RWPE2 (cell line): ENCODE measurements around the gene TBC1D32.

Source experiments
- ATAC-seq: fragments of 200-7000 bp; cut with Tn5 transposase; 3 replicates; pipeline ENCODE4 v1.9.1; 2021; ENCODE audit warnings: low read depth
- DNase-seq: peaks from one replicate; pipeline ENCODE4 v3.0.0-alpha.2; 2020; ENCODE audit warnings: low spot score
- H3K27ac ChIP-seq: fragments of 450-650 bp; 2 replicates; pipeline ENCODE4 v1.5.1; 2017; ENCODE audit warnings: mild to moderate bottlenecking; ENCODE audit not compliant: poor library complexity, severe bottlenecking
- H3K27me3 ChIP-seq: fragments of 250-450 bp; sonication (Bioruptor Pico); 2 replicates; pipeline ENCODE4 v1.5.1; 2021; ENCODE audit warnings: mild to moderate bottlenecking, moderate library complexity; ENCODE audit not compliant: insufficient read depth, poor library complexity, severe bottlenecking
- H3K36me3 ChIP-seq: fragments of 250-450 bp; sonication (Bioruptor Pico); 2 replicates; pipeline ENCODE4 v1.5.1; 2020; ENCODE audit warnings: low read depth, mild to moderate bottlenecking, moderate library complexity
- H3K4me1 ChIP-seq: fragments of 250-450 bp; sonication (Bioruptor Pico); 2 replicates; pipeline ENCODE4 v1.5.1; 2021; ENCODE audit warnings: mild to moderate bottlenecking, moderate library complexity; ENCODE audit not compliant: insufficient read depth, poor library complexity, severe bottlenecking
- H3K4me3 ChIP-seq: fragments of 250-450 bp; sonication (Bioruptor Pico); 2 replicates; pipeline ENCODE4 v1.5.1; 2021; ENCODE audit warnings: mild to moderate bottlenecking, moderate library complexity; ENCODE audit not compliant: severe bottlenecking
- H3K9me3 ChIP-seq: fragments of 250-450 bp; sonication (Bioruptor Pico); 2 replicates; pipeline ENCODE4 v1.5.1; 2021; ENCODE audit warnings: mild to moderate bottlenecking, moderate library complexity; ENCODE audit not compliant: severe bottlenecking
- CTCF ChIP-seq: fragments of 450-650 bp; IDR thresholded peaks from one replicate; pipeline ENCODE4 v1.5.1; 2017; ENCODE audit warnings: mild to moderate bottlenecking, moderate library complexity; ENCODE audit not compliant: poor library complexity, severe bottlenecking

TBC1D32 gene

DNA sequence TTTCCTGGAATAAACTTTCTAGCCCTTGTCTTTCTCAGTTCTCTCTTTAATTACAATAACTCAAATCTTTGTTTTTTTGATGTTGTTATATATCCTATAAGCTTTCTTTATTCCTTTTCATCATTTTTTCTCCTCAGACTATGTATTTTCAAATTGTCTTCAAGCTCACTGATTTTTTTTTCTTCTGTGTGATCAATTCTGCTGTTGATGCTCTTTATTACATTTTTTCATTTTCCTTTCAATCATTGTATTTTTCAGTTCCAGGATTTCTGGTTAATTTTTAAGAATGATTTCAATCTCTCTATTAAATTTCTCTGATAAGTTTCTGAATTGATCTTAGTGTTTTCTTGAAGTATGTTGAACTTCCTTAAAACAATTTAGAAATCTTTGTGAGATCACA is 209.7 kb downstream of the TBC1D32 start:
- no peak for DNase-seq
- H3K27ac ChIP-seq = no peak overlapping the region
- no peak overlapping the region for H3K4me3 ChIP-seq
- no peak for TF ChIP-seq CTCF
- no peaks in the 10 kb centered on the region for H3K27me3 ChIP-seq
- no peak for ATAC-seq
- peaks cover 4% of the 10 kb centered on the region for H3K36me3 ChIP-seq
- H3K9me3 ChIP-seq = peaks cover 2% of the 10 kb centered on the region
- no peaks in the 10 kb centered on the region for H3K4me1 ChIP-seq

- no peaks in the 10 kb centered on the region for H3K4me1 ChIP-seq
- ATAC-seq = no peak
- no peak overlapping the region for H3K4me3 ChIP-seq
- no peak overlapping the region for H3K27ac ChIP-seq
- TF ChIP-seq CTCF = no peak
- DNase-seq = no peak
- no peaks in the 10 kb centered on the region for H3K27me3 ChIP-seq
- H3K9me3 ChIP-seq = no peaks in the 10 kb centered on the region
- H3K36me3 ChIP-seq = no peaks in the 10 kb centered on the region
These were observed 221.9 kb downstream of the TBC1D32 start for GRCh38 chr6:121112356-121112755.

DNA sequence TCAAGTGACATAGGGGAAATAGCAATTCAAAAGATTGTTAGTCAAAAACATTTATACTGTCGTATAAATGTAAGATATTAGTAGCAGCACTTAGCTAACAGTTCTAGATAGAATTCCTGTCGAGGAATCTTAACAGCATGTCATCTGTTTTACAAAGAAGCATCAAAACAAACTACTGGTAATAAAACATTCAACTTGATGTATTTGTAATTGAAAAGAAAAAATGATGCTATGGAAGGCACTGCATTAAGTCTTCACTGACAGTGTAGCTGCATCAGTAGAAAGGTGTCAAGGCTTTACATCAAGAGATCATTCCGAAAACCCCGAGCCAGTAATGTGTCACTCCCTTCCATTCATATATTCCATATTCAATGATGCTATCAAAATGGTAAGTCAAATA is 223.5 kb downstream of the TBC1D32 start:
- ATAC-seq = no peak
- no peak overlapping the region for H3K27ac ChIP-seq
- TF ChIP-seq CTCF = no peak
- no peaks in the 10 kb centered on the region for H3K4me1 ChIP-seq
- DNase-seq = no peak
- no peaks in the 10 kb centered on the region for H3K9me3 ChIP-seq
- H3K4me3 ChIP-seq = no peak overlapping the region
- no peaks in the 10 kb centered on the region for H3K36me3 ChIP-seq
- H3K27me3 ChIP-seq = no peaks in the 10 kb centered on the region

DNA sequence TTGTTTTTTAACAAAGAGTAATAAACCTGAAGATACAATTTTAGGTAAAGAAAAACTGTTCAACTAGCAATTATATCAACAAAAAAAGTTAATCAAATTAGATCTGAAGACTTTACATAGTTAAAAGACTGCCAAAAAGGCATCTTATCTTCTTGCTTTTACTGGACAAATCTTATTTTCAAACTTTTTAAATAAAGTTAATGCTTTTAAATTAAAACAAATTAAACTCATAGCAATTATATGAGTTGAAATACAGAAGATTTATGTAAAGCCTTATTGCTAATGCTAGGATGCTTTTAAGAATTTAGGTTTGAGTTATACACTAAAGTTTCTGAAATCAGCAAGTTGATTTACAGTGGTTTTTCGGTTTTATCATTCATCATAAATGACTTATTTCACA is 227.3 kb downstream of the TBC1D32 start:
- H3K36me3 ChIP-seq = peaks cover 2% of the 10 kb centered on the region; the same call in 1 of the 2 replicates
- H3K27me3 ChIP-seq = no peaks in the 10 kb centered on the region
- H3K4me3 ChIP-seq = no peak overlapping the region
- no peaks in the 10 kb centered on the region for H3K9me3 ChIP-seq
- no peak for DNase-seq
- TF ChIP-seq CTCF = no peak
- no peak overlapping the region for H3K27ac ChIP-seq
- no peaks in the 10 kb centered on the region for H3K4me1 ChIP-seq
- ATAC-seq = no peak

DNA sequence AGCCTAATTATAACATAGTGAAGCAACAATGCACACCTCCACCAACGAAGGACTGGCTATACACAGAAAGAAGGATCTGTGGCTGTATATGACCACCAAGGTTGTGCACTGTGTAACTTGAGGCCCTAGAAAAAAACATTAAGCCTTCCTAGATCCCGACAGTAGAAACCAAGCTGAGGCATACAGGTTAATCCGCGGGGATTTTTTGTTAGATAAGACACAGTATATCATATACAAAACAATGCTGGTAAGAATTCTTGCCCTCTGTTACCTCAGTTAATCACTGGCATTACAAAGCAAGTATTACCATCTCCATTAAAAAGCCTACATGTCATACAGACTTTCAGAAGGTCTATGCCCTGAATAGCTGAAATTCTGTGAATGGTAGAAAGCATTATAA is 228.8 kb downstream of the TBC1D32 start:
- ATAC-seq (no peak), DNase-seq (no peak)
- H3K4me1 ChIP-seq = no peaks in the 10 kb centered on the region
- H3K27ac ChIP-seq = no peak overlapping the region
- H3K27me3 ChIP-seq = no peaks in the 10 kb centered on the region
- no peaks in the 10 kb centered on the region for H3K9me3 ChIP-seq
- no peak for TF ChIP-seq CTCF
- H3K4me3 ChIP-seq = no peak overlapping the region
- peaks cover 2% of the 10 kb centered on the region; the same call in 1 of the 2 replicates for H3K36me3 ChIP-seq
